IMR-90 (cell line): ENCODE measurements around the gene TES. TPM values are rescaled to one million over a fixed set of nuclear protein-coding genes. Genes with fewer than 3 reads are reported as not detected.

Experiments
- ATAC-seq: fragments of 200-7000 bp; cut with Tn5 transposase; 2 replicates; pipeline ENCODE4 v1.9.1; 2020; ENCODE audit warnings: low read depth, mild to moderate bottlenecking, moderate library complexity
- BruUV-seq: library from RNA; stranded (reverse); fragments of 400-500 nt; replicated peaks from 2 replicates; lab custom pipeline; 2021; lab: Mats Ljungman, UMichigan
- CTCF ChIA-PET: fragments of 300-600 bp; formaldehyde crosslinking; extraction: SDS; loops from one replicate; lab custom pipeline; 2021; ENCODE audit warnings: antibody characterized with exemption; lab: Yijun Ruan, JAX
- POLR2A ChIA-PET: fragments of 300-600 bp; sonication (Branson Sonifier 250); formaldehyde crosslinking; loops from one replicate; lab custom pipeline; 2022; ENCODE audit warnings: antibody characterized with exemption; ENCODE audit not compliant: unreplicated experiment; lab: Charles Lee
- DNase-seq: peaks from one replicate; pipeline ENCODE4 v3.0.0; 2013
- H2AFZ ChIP-seq: replicated peaks from 2 replicates; pipeline ENCODE3; 2013; ENCODE audit warnings: low read length, mild to moderate bottlenecking; ENCODE audit not compliant: poor library complexity
- H2AK5ac ChIP-seq: 2 replicates; pipeline ENCODE4 v1.6.1; 2013; ENCODE audit warnings: low read depth, low read length, inconsistent platforms
- H2AK9ac ChIP-seq: replicated peaks from 2 replicates; pipeline ENCODE3; 2013; ENCODE audit warnings: mild to moderate bottlenecking, low read depth, low read length, moderate library complexity; ENCODE audit not compliant: poor library complexity
- H2BK120ac ChIP-seq: 2 replicates; pipeline ENCODE4 v1.6.1; 2013; ENCODE audit warnings: low read depth, low read length, inconsistent platforms
- H2BK15ac ChIP-seq: 3 replicates; pipeline ENCODE4 v1.6.1; 2013; ENCODE audit warnings: low read depth, low read length, inconsistent platforms
- H2BK20ac ChIP-seq: 2 replicates; pipeline ENCODE4 v1.6.1; 2013; ENCODE audit warnings: low read depth, mild to moderate bottlenecking, inconsistent platforms, low read length, moderate library complexity
- H2BK5ac ChIP-seq: 2 replicates; pipeline ENCODE4 v1.6.1; 2013; ENCODE audit warnings: mild to moderate bottlenecking, low read depth, low read length, inconsistent platforms; ENCODE audit not compliant: poor library complexity, severe bottlenecking
- H3K14ac ChIP-seq: replicated peaks from 2 replicates; pipeline ENCODE4 v1.6.1; 2013; ENCODE audit warnings: low read depth, low read length, inconsistent platforms
- H3K18ac ChIP-seq: 2 replicates; pipeline ENCODE4 v1.6.1; 2013; ENCODE audit warnings: low read depth, low read length, control low read depth
- H3K23ac ChIP-seq: 2 replicates; pipeline ENCODE4 v1.6.1; 2013; ENCODE audit warnings: low read depth, low read length, inconsistent platforms
- H3K27ac ChIP-seq: 2 replicates; pipeline ENCODE4 v1.5.1; 2013; ENCODE audit warnings: mild to moderate bottlenecking, control low read depth, low read length; ENCODE audit not compliant: insufficient read depth
- H3K27me3 ChIP-seq: 2 replicates; pipeline ENCODE4 v1.6.1; 2013; ENCODE audit warnings: low read length; ENCODE audit not compliant: control insufficient read depth, insufficient read depth
- H3K36me3 ChIP-seq: 2 replicates; pipeline ENCODE4 v1.6.1; 2013; ENCODE audit warnings: low read length, mixed read lengths; ENCODE audit not compliant: control insufficient read depth, insufficient read depth
- H3K4ac ChIP-seq: 2 replicates; pipeline ENCODE4 v1.6.1; 2013; ENCODE audit warnings: low read depth, low read length, inconsistent platforms
- H3K4me1 ChIP-seq: 2 replicates; pipeline ENCODE4 v1.6.1; 2013; ENCODE audit warnings: low read length, mixed read lengths; ENCODE audit not compliant: control insufficient read depth, insufficient read depth
- H3K4me2 ChIP-seq: 2 replicates; pipeline ENCODE4 v1.6.1; 2013; ENCODE audit warnings: low read depth, mild to moderate bottlenecking, control low read depth, low read length, moderate library complexity
- H3K4me3 ChIP-seq: 2 replicates; pipeline ENCODE4 v1.5.1; 2013; ENCODE audit warnings: low read depth, mild to moderate bottlenecking, control low read depth, low read length, moderate library complexity; ENCODE audit not compliant: insufficient read depth
- H3K56ac ChIP-seq: 2 replicates; pipeline ENCODE4 v1.6.1; 2013; ENCODE audit warnings: low read length, inconsistent platforms; ENCODE audit not compliant: insufficient read depth; ENCODE audit errors: extremely low read depth
- H3K79me1 ChIP-seq, 2 experiments: 2 replicates each; pipeline ENCODE4 v1.6.1; 2013; ENCODE audit warnings: low read length in 2 of 2, inconsistent platforms in 1 of 2, low read depth in 1 of 2
- H3K9ac ChIP-seq: 2 replicates; pipeline ENCODE4 v1.6.1; 2013; ENCODE audit warnings: low read depth, low read length, control low read depth
- H3K9me1 ChIP-seq: 2 replicates; pipeline ENCODE4 v1.6.1; 2013; ENCODE audit warnings: low read length, inconsistent platforms; ENCODE audit not compliant: insufficient read depth
- H3K9me3 ChIP-seq: 2 replicates; pipeline ENCODE4 v1.6.1; 2013; ENCODE audit warnings: low read length; ENCODE audit not compliant: control insufficient read depth, insufficient read depth
- H4K20me1 ChIP-seq: 2 replicates; pipeline ENCODE4 v1.6.1; 2013; ENCODE audit warnings: low read length, inconsistent platforms; ENCODE audit not compliant: insufficient read depth
- H4K5ac ChIP-seq: 2 replicates; pipeline ENCODE4 v1.6.1; 2013; ENCODE audit warnings: mild to moderate bottlenecking, low read depth, low read length, control low read depth
- H4K8ac ChIP-seq, 2 experiments: 2 replicates each; pipeline ENCODE4 v1.6.1; 2013; ENCODE audit warnings: low read depth in 2 of 2, low read length in 2 of 2, control low read depth in 1 of 2, inconsistent platforms in 1 of 2
- H4K91ac ChIP-seq: 2 replicates; pipeline ENCODE4 v1.6.1; 2013; ENCODE audit warnings: low read depth, low read length, inconsistent platforms; ENCODE audit not compliant: insufficient read depth
- BHLHE40 ChIP-seq: fragments of 150-350 bp; IDR thresholded peaks from 2 replicates; pipeline ENCODE4 v1.6.1; 2016; ENCODE audit warnings: mild to moderate bottlenecking, low read depth, low read length
- CEBPB ChIP-seq: IDR thresholded peaks from 2 replicates; pipeline ENCODE4 v1.6.1; 2012; ENCODE audit warnings: low read depth, low read length, improper control_type of control experiment
- CHD1 ChIP-seq: IDR thresholded peaks from 2 replicates; pipeline ENCODE4 v1.6.1; 2012; ENCODE audit warnings: low read depth, low read length, improper control_type of control experiment
- FOS ChIP-seq: fragments of 150-350 bp; IDR thresholded peaks from 2 replicates; pipeline ENCODE4 v1.6.1; 2016; ENCODE audit warnings: low read depth, low read length
- MAFK ChIP-seq: IDR thresholded peaks from 2 replicates; pipeline ENCODE4 v1.6.1; 2012; ENCODE audit warnings: low read depth, low read length, improper control_type of control experiment
- MAZ ChIP-seq: IDR thresholded peaks from 2 replicates; pipeline ENCODE4 v1.6.1; 2012; ENCODE audit warnings: low read depth, mild to moderate bottlenecking, low read length, improper control_type of control experiment, moderate library complexity, borderline replicate concordance
- MXI1 ChIP-seq: IDR thresholded peaks from 2 replicates; pipeline ENCODE4 v1.6.1; 2012; ENCODE audit warnings: low read depth, mild to moderate bottlenecking, low read length, moderate library complexity, borderline replicate concordance
- NFE2L2 ChIP-seq: fragments of 150-350 bp; IDR thresholded peaks from 2 replicates; pipeline ENCODE4 v1.6.1; 2016; ENCODE audit warnings: low read depth, mild to moderate bottlenecking, low read length
- POLR2A ChIP-seq: IDR thresholded peaks from 2 replicates; pipeline ENCODE4 v1.6.1; 2012; ENCODE audit warnings: mild to moderate bottlenecking, low read depth, low read length
- RCOR1 ChIP-seq: IDR thresholded peaks from 2 replicates; pipeline ENCODE4 v1.6.1; 2012; ENCODE audit warnings: mild to moderate bottlenecking, low read length, improper control_type of control experiment; ENCODE audit not compliant: insufficient replicate concordance
- RFX5 ChIP-seq: IDR thresholded peaks from 2 replicates; pipeline ENCODE4 v1.8.0; 2012; ENCODE audit warnings: low read depth, mild to moderate bottlenecking, low read length, moderate library complexity
- SMC3 ChIP-seq: fragments of 150-350 bp; IDR thresholded peaks from 2 replicates; pipeline ENCODE4 v1.6.1; 2016; ENCODE audit warnings: low read depth, mild to moderate bottlenecking, antibody characterized with exemption, low read length, moderate library complexity
- WGBS, 2 experiments: methylation state at CpG; one replicate each; pipeline versions ENCODE4 v1.1.5 to v1.1.7; 2013; ENCODE audit warnings: missing lambda C conversion rate in 2 of 2; ENCODE audit not compliant: insufficient read length in 1 of 2; ENCODE audit errors: extremely low coverage in 2 of 2; 5-methylcytosine and 5-hydroxymethylcytosine counted together
- dilution Hi-C: fragments of 300-500 bp; cut with HindIII; formaldehyde crosslinking; loops from one replicate; pipeline ENCODE4 v1.14.3; 2018; ENCODE audit warnings: low sequenced_read_pairs; ENCODE audit not compliant: unreplicated experiment
- in situ Hi-C: fragments of 300-500 bp; cut with MboI; formaldehyde crosslinking; loops from 3 replicates; pipeline ENCODE4 v1.14.3; 2019; ENCODE audit warnings: low sequenced_read_pairs, inconsistent platforms, mixed read lengths
- intact Hi-C: fragments of 100-400 bp; cut with micrococcal nuclease; formaldehyde crosslinking; loops from 2 replicates; pipeline ENCODE4 v1.10.0; 2022
- polyA plus RNA-seq, 3 experiments: library from polyadenylated mRNA; depleted of rRNA; stranded (reverse); fragments of >200 nt; gene quantifications; 2 replicates each; pipeline ENCODE4 v1.2.3, GENCODE V29; 2012; ENCODE audit warnings: low replicate concordance in 1 of 3
- total RNA-seq: library from RNA; depleted of rRNA; stranded (reverse); fragments of >200 nt; gene quantifications from 2 replicates; pipeline ENCODE4 v1.2.3, GENCODE V29; 2012
- TF ChIP-seq, protein P1 (sequence below): conservative IDR thresholded peaks from 2 replicates; pipeline ENCODE4 v1.5.1; 2012; ENCODE audit warnings: mild to moderate bottlenecking, low read depth, low read length, improper control_type of control experiment
- TF ChIP-seq, protein P2 (sequence below): fragments of 150-350 bp; IDR thresholded peaks from 2 replicates; pipeline ENCODE4 v1.6.1; 2016; ENCODE audit warnings: low read depth, mild to moderate bottlenecking, low read length, moderate library complexity, borderline replicate concordance
- TF ChIP-seq, protein P3 (sequence below): fragments of 150-350 bp; IDR thresholded peaks from 2 replicates; pipeline ENCODE4 v1.6.1; 2017; ENCODE audit warnings: mild to moderate bottlenecking, antibody characterized with exemption, low read length, low read depth

The TES gene
- total and polyA plus RNA-seq, 2 of the 4 experiments (the other 2 are of a cell fraction) = 54.0 to 83.3 TPM

DNA sequence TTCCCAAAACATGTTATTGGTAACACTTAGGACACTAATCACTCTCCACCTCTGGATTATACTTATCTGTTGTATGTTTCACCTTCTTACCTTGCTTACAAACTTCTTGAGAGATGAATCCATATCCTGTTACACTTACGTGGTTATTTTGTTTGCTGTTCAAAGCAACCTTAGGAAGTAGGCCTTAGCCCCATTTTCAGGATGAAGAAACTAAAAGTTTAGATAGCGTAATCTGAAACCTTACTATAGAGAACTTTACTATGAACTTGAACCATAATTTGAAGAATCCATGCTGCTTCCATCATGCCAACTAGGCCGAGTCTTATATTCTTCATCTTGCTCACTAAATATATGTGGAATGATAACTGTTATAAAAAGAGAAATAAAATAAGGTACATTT lies 4.6 kb downstream of the TES start:
- no TSS peak for BruUV-seq
- H4K20me1 ChIP-seq = peaks cover 16% of the 10 kb centered on the region; the same call in 1 of the 2 replicates
- no peaks in the 10 kb centered on the region for H3K36me3 ChIP-seq
- no peak for DNase-seq
- H2AFZ ChIP-seq = no peak overlapping the region
- no peaks in the 10 kb centered on the region for H3K27me3 ChIP-seq
- dilution Hi-C loops (no loop called here), intact Hi-C loops (no loop called here), in situ Hi-C loops (no loop called here)
- no peak overlapping the region for H3K56ac ChIP-seq
- H3K4me2 ChIP-seq = no peak overlapping the region
- POLR2A ChIA-PET = no interaction called here
- no peak overlapping the region for H3K14ac ChIP-seq
- H3K4me3 ChIP-seq = no peak overlapping the region
- H4K91ac ChIP-seq = no peak overlapping the region
- no peak overlapping the region for H3K27ac ChIP-seq
- H4K5ac ChIP-seq = no peak overlapping the region
- H3K18ac ChIP-seq = no peak overlapping the region
- TF ChIP-seq RFX5 (no peak), CHD1 (no peak), POLR2A (no peak), BHLHE40 (no peak), FOS (no peak), NFE2L2 (no peak), CEBPB (no peak), MXI1 (no peak), RCOR1 (no peak), SMC3 (no peak), MAFK (no peak), MAZ (no peak)
- TF ChIP-seq, protein P1, sequence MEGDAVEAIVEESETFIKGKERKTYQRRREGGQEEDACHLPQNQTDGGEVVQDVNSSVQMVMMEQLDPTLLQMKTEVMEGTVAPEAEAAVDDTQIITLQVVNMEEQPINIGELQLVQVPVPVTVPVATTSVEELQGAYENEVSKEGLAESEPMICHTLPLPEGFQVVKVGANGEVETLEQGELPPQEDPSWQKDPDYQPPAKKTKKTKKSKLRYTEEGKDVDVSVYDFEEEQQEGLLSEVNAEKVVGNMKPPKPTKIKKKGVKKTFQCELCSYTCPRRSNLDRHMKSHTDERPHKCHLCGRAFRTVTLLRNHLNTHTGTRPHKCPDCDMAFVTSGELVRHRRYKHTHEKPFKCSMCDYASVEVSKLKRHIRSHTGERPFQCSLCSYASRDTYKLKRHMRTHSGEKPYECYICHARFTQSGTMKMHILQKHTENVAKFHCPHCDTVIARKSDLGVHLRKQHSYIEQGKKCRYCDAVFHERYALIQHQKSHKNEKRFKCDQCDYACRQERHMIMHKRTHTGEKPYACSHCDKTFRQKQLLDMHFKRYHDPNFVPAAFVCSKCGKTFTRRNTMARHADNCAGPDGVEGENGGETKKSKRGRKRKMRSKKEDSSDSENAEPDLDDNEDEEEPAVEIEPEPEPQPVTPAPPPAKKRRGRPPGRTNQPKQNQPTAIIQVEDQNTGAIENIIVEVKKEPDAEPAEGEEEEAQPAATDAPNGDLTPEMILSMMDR = no peak
- TF ChIP-seq, protein P2, sequence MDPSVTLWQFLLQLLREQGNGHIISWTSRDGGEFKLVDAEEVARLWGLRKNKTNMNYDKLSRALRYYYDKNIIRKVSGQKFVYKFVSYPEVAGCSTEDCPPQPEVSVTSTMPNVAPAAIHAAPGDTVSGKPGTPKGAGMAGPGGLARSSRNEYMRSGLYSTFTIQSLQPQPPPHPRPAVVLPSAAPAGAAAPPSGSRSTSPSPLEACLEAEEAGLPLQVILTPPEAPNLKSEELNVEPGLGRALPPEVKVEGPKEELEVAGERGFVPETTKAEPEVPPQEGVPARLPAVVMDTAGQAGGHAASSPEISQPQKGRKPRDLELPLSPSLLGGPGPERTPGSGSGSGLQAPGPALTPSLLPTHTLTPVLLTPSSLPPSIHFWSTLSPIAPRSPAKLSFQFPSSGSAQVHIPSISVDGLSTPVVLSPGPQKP = no peak
- TF ChIP-seq, protein P3, sequence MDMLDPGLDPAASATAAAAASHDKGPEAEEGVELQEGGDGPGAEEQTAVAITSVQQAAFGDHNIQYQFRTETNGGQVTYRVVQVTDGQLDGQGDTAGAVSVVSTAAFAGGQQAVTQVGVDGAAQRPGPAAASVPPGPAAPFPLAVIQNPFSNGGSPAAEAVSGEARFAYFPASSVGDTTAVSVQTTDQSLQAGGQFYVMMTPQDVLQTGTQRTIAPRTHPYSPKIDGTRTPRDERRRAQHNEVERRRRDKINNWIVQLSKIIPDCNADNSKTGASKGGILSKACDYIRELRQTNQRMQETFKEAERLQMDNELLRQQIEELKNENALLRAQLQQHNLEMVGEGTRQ = no peak
- no peak overlapping the region for H3K9ac ChIP-seq
- H3K4ac ChIP-seq = no peak overlapping the region
- H2BK20ac ChIP-seq = no peak overlapping the region
- ATAC-seq = no peak
- no peak overlapping the region for H2BK5ac ChIP-seq
- peaks cover 4% of the 10 kb centered on the region for H3K4me1 ChIP-seq
- no peak overlapping the region for H3K23ac ChIP-seq
- no CpG with 5 or more reads among the region's 3 CpGs for WGBS, 2 experiments
- 0 out of 2 replicates have a peak, but pooled peaks cover 6% of the 10 kb centered on the region for H3K9me1 ChIP-seq
- CTCF ChIA-PET = no interaction called here
- no peak overlapping the region for H2BK120ac ChIP-seq
- H2AK9ac ChIP-seq = no peak overlapping the region
- no peak overlapping the region for H4K8ac ChIP-seq
- H3K79me1 ChIP-seq = peaks cover 20 to 60% of the 10 kb centered on the region in 2 experiments
- no peak overlapping the region for H2BK15ac ChIP-seq
- no peak overlapping the region for H2AK5ac ChIP-seq
- no peaks in the 10 kb centered on the region for H3K9me3 ChIP-seq
